Measurements from ENCODE around the gene DMXL2.
A peak's percentile ranks its signal among the peaks of the same experiment; 100 is the strongest.

The DMXL2 gene

GRCh38 chr15:51622604-51623370, at the start of gene DMXL2 (continued):
- TF ChIP-seq ZBTB10 (tag by site-specific recombination; IDR thresholded peaks at IDR 0.05) (0 out of 2 replicates have a peak, but pooled peaks have one; percentile 16), BCL6B (tag by site-specific recombination; IDR thresholded peaks at IDR 0.05) (no peak), ZNF132 (tag by site-specific recombination; IDR thresholded peaks at IDR 0.05; ENCODE audit: borderline replicate concordance) (no peak), ZNF184 (tag by site-specific recombination; IDR thresholded peaks at IDR 0.05) (no peak), ZNF548 (tag by site-specific recombination; IDR thresholded peaks at IDR 0.05) (no peak), ZNF202 (tag by site-specific recombination; IDR thresholded peaks at IDR 0.05; ENCODE audit: borderline replicate concordance) (no peak), ZSCAN30 (tag by site-specific recombination; IDR thresholded peaks at IDR 0.05) (no peak), ZNF175 (tag by site-specific recombination; IDR thresholded peaks at IDR 0.05) (no peak), OSR2 (tag by site-specific recombination; IDR thresholded peaks at IDR 0.05) (no peak), ZNF398 (tag by site-specific recombination; IDR thresholded peaks at IDR 0.05) (peak; percentile 84), ZNF514 (tag by site-specific recombination; IDR thresholded peaks at IDR 0.05) (no peak), GLI4 (tag by site-specific recombination; IDR thresholded peaks at IDR 0.05) (no peak), ZNF558 (tag by site-specific recombination; IDR thresholded peaks at IDR 0.05) (no peak), SCRT2 (tag by site-specific recombination; IDR thresholded peaks at IDR 0.05) (peak; percentile 24; the same call in 1 of the 2 replicates), PATZ1 (tag by site-specific recombination; IDR thresholded peaks at IDR 0.05) (peak; percentile 95), ZNF704 (tag by site-specific recombination; IDR thresholded peaks at IDR 0.05) (no peak), ZXDB (tag by site-specific recombination; IDR thresholded peaks at IDR 0.05) (peak; percentile 19; the same call in 1 of the 2 replicates), ZBTB48 (tag by site-specific recombination; IDR thresholded peaks at IDR 0.05) (peak; percentile 66; the same call in 1 of the 2 replicates), ZBTB8A (tag by site-specific recombination; IDR thresholded peaks at IDR 0.05) (peak; percentile 49; the same call in 1 of the 2 replicates), HOXD13 (CRISPR knock-in tag; IDR thresholded peaks at IDR 0.05; ENCODE audit: borderline replicate concordance) (no peak), ZNF350 (tag by site-specific recombination; IDR thresholded peaks at IDR 0.05) (no peak), ZNF404 (tag by site-specific recombination; IDR thresholded peaks at IDR 0.05) (no peak), ZEB2 (tag by site-specific recombination; IDR thresholded peaks at IDR 0.05) (no peak; the same call in none of the 2 replicates), ZFHX2 (tag by site-specific recombination; conservative IDR thresholded peaks at IDR 0.05) (peak; percentile 38; the same call in 1 of the 2 replicates), ZNF114 (tag by site-specific recombination; IDR thresholded peaks at IDR 0.05) (no peak), ZNF423 (tag by site-specific recombination; IDR thresholded peaks at IDR 0.05) (no peak), ZNF785 (tag by site-specific recombination; IDR thresholded peaks at IDR 0.05) (no peak)
- TF ChIP-seq, protein P1, sequence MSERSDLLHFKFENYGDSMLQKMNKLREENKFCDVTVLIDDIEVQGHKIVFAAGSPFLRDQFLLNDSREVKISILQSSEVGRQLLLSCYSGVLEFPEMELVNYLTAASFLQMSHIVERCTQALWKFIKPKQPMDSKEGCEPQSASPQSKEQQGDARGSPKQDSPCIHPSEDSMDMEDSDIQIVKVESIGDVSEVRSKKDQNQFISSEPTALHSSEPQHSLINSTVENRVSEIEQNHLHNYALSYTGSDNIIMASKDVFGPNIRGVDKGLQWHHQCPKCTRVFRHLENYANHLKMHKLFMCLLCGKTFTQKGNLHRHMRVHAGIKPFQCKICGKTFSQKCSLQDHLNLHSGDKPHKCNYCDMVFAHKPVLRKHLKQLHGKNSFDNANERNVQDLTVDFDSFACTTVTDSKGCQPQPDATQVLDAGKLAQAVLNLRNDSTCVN (tag by site-specific recombination; optimal IDR thresholded peaks at IDR 0.05) = peak; percentile 100
- TF ChIP-seq, protein P2, sequence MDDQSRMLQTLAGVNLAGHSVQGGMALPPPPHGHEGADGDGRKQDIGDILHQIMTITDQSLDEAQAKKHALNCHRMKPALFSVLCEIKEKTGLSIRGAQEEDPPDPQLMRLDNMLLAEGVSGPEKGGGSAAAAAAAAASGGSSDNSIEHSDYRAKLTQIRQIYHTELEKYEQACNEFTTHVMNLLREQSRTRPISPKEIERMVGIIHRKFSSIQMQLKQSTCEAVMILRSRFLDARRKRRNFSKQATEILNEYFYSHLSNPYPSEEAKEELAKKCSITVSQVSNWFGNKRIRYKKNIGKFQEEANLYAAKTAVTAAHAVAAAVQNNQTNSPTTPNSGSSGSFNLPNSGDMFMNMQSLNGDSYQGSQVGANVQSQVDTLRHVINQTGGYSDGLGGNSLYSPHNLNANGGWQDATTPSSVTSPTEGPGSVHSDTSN (CRISPR knock-in tag; IDR thresholded peaks at IDR 0.05) = 0 out of 2 replicates have a peak, but pooled peaks have one; percentile 24
